Dendritic cell treated with granulocyte-macrophage colony-stimulating factor and Interleukin-4, amounts not matched to agents 40 ng/mL and 50 ng/mL, for 4 days (primary cell): ENCODE data around the gene TSPEAR.
A peak's percentile ranks its signal among the peaks of the same experiment; 100 is the strongest.
"Not testable (repeated sequence)": the region's sequence is repeated elsewhere in the genome, so short reads cannot be mapped to it uniquely, and the experiment has no call there.

Source experiments
- H3K27ac Mint-ChIP-seq: one replicate; pipeline ENCODE4 v1.8.0; 2022; ENCODE audit warnings: mild to moderate bottlenecking, mixed read lengths
- H3K27me3 Mint-ChIP-seq: one replicate; pipeline ENCODE4 v1.8.0; 2022; ENCODE audit warnings: mild to moderate bottlenecking, mixed read lengths
- H3K36me3 Mint-ChIP-seq: one replicate; pipeline ENCODE4 v1.8.0; 2022; ENCODE audit warnings: low read depth, mixed read lengths
- H3K4me1 Mint-ChIP-seq: one replicate; pipeline ENCODE4 v1.8.0; 2022; ENCODE audit warnings: low read depth, mixed read lengths
- H3K4me3 Mint-ChIP-seq: one replicate; pipeline ENCODE4 v1.8.0; 2022; ENCODE audit warnings: mild to moderate bottlenecking, moderate library complexity, mixed read lengths
- H3K9me3 Mint-ChIP-seq: one replicate; pipeline ENCODE4 v1.8.0; 2022; ENCODE audit warnings: mixed read lengths
- intact Hi-C: fragments of 100-400 bp; cut with micrococcal nuclease; formaldehyde crosslinking; loops from one replicate; pipeline ENCODE4 v1.15.0; 2022

Gene TSPEAR

GRCh38 chr21:44505673-44506278 lies 205.6 kb downstream of the TSPEAR start:
- intact Hi-C loops, result no loop called here
- peaks cover 19% of the 10 kb centered on the region for H3K4me1 Mint-ChIP-seq
- H3K4me3 Mint-ChIP-seq, result no peak overlapping the region
- H3K27ac Mint-ChIP-seq, result no peak overlapping the region
- peaks cover 43% of the 10 kb centered on the region for H3K27me3 Mint-ChIP-seq
- H3K9me3 Mint-ChIP-seq, result peaks cover 6% of the 10 kb centered on the region
- no peaks in the 10 kb centered on the region for H3K36me3 Mint-ChIP-seq

GRCh38 chr21:44503901-44504399 lies 207.4 kb downstream of the TSPEAR start:
- peak overlapping the region; percentile 42 for H3K27ac Mint-ChIP-seq
- H3K4me1 Mint-ChIP-seq, result peaks cover 9% of the 10 kb centered on the region
- H3K4me3 Mint-ChIP-seq, result no peak overlapping the region
- intact Hi-C loops, result no loop called here
- H3K36me3 Mint-ChIP-seq, result no peaks in the 10 kb centered on the region
- peaks cover 6% of the 10 kb centered on the region for H3K9me3 Mint-ChIP-seq
- H3K27me3 Mint-ChIP-seq, result peaks cover 30% of the 10 kb centered on the region

DNA sequence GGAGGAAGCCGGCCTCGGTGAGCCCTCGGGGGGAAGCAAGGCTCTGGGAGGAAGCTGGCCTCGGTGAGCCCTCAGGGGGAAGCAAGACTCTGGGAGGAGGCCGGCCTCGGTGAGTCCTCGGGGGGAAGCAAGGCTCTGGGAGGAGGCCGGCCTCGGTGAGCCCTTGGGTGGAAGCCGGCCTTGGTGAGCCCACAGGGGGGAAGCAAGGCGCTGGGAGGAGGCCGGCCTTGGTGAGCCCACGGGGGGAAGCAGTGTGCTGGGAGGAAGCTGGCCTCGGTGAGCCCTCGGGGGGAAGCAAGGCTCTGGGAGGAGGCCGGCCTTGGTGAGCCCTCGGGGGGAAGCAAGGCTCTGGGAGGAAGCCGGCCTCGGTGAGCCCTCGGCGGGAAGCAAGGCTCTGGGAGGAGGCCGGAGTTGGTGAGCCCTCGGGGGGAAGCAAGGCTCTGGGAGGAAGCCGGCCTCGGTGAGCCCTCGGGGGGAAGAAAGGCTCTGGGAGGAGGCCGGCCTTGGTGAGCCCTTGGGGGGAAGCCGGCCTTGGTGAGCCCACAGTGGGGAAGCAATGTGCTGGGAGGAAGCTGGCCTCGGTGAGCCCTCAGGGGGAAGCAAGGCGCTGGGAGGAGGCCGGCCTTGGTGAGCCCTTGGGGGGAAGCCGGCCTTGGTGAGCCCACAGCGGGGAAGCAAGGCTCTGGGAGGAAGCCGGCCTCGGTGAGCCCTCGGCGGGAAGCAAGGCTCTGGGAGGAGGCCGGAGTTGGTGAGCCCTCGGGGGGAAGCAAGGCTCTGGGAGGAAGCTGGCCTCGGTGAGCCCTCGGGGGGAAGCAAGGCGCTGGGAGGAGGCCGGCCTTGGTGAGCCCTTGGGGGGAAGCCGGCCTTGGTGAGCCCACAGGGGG lies 208.1 kb downstream of the TSPEAR start:
- H3K36me3 Mint-ChIP-seq, H3K4me1 Mint-ChIP-seq, H3K9me3 Mint-ChIP-seq, intact Hi-C loops, H3K4me3 Mint-ChIP-seq: not testable (repeated sequence)
- H3K27ac Mint-ChIP-seq, result peak overlapping the region; percentile 56
- peaks cover 26% of the 10 kb centered on the region for H3K27me3 Mint-ChIP-seq

DNA sequence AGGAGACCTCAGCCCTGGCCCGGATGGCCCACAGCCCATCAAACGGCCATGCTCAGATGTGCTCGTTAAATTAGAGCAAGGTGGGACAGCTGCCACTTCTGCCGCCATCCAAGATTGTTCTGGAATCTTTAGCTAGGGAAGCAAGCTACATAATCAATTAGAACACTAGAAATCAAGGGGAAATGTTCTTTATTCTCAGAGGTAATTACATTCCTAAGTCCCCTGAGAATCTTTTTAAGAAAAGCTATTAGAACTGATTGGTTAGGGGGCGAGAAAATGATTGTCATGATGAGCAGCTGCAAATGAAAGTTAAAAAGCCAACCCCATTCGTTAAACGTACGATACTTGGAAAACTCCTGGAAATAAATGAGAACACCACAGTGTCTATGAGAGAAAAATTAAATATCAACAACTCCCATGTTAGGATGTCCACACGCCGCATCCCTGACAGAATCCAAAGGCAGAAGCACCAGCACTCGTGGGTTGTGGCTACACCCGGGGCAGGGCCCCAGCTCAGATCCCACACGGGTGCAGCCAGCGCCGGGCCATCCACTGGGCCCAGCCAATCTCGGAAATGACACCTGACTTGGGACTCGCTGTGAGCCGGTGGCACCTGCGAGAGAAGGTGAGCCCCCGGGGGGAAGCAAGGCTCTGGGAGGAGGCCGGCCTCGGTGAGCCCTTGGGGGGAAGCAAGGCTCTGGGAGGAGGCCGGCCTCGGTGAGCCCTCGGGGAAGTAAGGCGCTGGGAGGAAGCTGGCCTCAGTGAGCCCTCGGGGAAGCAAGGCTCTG lies 209.0 kb downstream of the TSPEAR start:
- Mint-ChIP-seq H3K4me1 (peaks cover 15% of the 10 kb centered on the region), H3K9me3 (peaks cover 6% of the 10 kb centered on the region), H3K27me3 (peaks cover 27% of the 10 kb centered on the region), H3K4me3 (no peak overlapping the region), H3K36me3 (no peaks in the 10 kb centered on the region), H3K27ac (peak overlapping the region; percentile 56)
- intact Hi-C loops, result no loop called here

- peaks cover 6% of the 10 kb centered on the region for H3K9me3 Mint-ChIP-seq
- H3K4me1 Mint-ChIP-seq, result peaks cover 17% of the 10 kb centered on the region
- no peak overlapping the region for H3K27ac Mint-ChIP-seq
- H3K36me3 Mint-ChIP-seq, result no peaks in the 10 kb centered on the region
- intact Hi-C loops, result no loop called here
- H3K27me3 Mint-ChIP-seq, result peaks cover 36% of the 10 kb centered on the region
- H3K4me3 Mint-ChIP-seq, result no peak overlapping the region
Measured at GRCh38 chr21:44500111-44500510, 211.3 kb downstream of the TSPEAR start.

- Mint-ChIP-seq H3K27me3 (peaks cover 40% of the 10 kb centered on the region), H3K4me1 (peaks cover 17% of the 10 kb centered on the region), H3K4me3 (no peak overlapping the region), H3K27ac (no peak overlapping the region), H3K9me3 (peaks cover 6% of the 10 kb centered on the region), H3K36me3 (no peaks in the 10 kb centered on the region)
- intact Hi-C loops, result no loop called here
Measured at GRCh38 chr21:44499631-44500030, 211.7 kb downstream of the TSPEAR start.

DNA sequence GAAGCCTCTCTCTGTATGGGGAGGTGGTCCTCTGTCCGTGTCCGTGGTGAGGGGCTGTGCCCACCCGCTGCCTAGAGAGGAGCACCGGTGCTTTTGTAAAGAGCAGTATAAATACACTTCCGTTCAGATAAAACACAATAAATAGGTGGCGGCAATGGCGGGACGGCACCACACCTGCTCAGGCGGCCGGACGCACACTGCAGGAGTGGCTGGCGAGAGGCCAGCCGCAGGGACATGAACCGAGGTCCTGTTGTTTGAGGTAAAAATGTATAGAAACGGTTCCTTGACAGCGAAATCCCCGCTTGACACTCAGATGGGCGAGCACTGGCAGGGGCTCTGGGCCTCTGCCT lies 212.2 kb downstream of the TSPEAR start:
- no peaks in the 10 kb centered on the region for H3K36me3 Mint-ChIP-seq
- H3K27me3 Mint-ChIP-seq, result peaks cover 44% of the 10 kb centered on the region
- no peak overlapping the region for H3K27ac Mint-ChIP-seq
- intact Hi-C loops, result no loop called here
- no peak overlapping the region for H3K4me3 Mint-ChIP-seq
- peaks cover 5% of the 10 kb centered on the region for H3K9me3 Mint-ChIP-seq
- peaks cover 14% of the 10 kb centered on the region for H3K4me1 Mint-ChIP-seq

GRCh38 chr21:44498280-44499210 lies 212.8 kb downstream of the TSPEAR start:
- no peak overlapping the region for H3K4me3 Mint-ChIP-seq
- H3K27ac Mint-ChIP-seq, result no peak overlapping the region
- H3K27me3 Mint-ChIP-seq, result peaks cover 44% of the 10 kb centered on the region

GRCh38 chr21:44497703-44498126 lies 213.7 kb downstream of the TSPEAR start:
- peaks cover 7% of the 10 kb centered on the region for H3K36me3 Mint-ChIP-seq
- peaks cover 12% of the 10 kb centered on the region for H3K9me3 Mint-ChIP-seq
- peak overlapping the region; percentile 35 for H3K27ac Mint-ChIP-seq
- intact Hi-C loops, result no loop called here
- H3K4me1 Mint-ChIP-seq, result peaks cover 15% of the 10 kb centered on the region
- no peak overlapping the region for H3K4me3 Mint-ChIP-seq
- peaks cover 39% of the 10 kb centered on the region for H3K27me3 Mint-ChIP-seq

More at GRCh38 chr21:44498280-44499210, 212.8 kb downstream of the TSPEAR start:
- H3K4me1 Mint-ChIP-seq, result peaks cover 8% of the 10 kb centered on the region
- intact Hi-C loops, result no loop called here
- no peaks in the 10 kb centered on the region for H3K36me3 Mint-ChIP-seq
- peaks cover 4% of the 10 kb centered on the region for H3K9me3 Mint-ChIP-seq

DNA sequence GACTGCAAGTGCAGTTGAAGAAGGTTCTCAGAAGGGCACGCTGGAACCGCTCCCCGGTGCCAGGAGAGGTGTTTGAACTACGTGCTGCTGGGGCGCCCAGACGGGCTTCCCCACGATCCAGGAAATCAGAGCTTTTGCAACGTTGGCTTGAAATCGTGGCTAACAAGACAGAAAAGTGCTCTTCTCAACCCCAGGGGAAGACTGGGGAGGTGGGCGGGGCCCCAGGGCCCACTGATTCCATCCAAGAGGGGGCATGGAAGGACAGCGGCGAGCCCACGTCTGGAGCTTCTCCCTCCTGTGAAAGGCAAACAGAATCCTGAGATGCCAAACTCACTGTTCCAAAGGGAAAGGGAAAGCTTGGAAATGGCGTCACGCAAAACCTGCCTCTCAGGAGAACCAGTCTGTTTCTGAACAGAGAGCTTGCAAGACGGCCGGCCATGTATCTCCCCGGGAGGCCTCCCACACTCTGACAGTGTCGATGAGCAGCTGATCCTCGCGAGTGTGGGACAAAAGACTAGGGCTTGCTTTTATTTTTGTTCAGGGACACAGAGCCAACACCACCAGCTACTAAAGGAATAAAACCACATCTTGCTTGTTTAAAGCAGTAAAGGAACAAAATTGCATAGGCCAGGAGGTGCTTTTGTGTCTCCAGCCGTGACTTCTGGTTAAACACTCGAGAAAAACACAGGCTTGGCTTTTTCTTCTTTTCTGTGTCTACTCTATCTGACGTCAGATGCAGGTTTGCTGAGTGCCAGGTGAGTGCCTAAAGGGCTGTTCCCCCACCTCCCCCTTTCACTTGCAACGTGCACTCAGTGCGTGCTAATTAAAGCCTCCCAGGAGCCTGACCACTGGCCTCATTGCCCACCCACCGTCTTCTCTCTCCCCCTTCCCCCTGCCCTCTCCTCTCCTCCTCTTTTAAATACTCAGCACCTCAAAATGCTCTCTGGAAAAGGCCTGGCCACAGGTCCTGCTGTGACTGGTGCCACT lies 214.5 kb downstream of the TSPEAR start:
- H3K27me3 Mint-ChIP-seq, result peaks cover 34% of the 10 kb centered on the region
- intact Hi-C loops, result no loop called here
- peaks cover 21% of the 10 kb centered on the region for H3K9me3 Mint-ChIP-seq
- H3K4me1 Mint-ChIP-seq, result peaks cover 24% of the 10 kb centered on the region
- H3K27ac Mint-ChIP-seq, result peak overlapping the region; percentile 35
- no peak overlapping the region for H3K4me3 Mint-ChIP-seq
- H3K36me3 Mint-ChIP-seq, result peaks cover 16% of the 10 kb centered on the region

GRCh38 chr21:44495611-44496563 lies 215.5 kb downstream of the TSPEAR start:
- intact Hi-C loops, result no loop called here
- Mint-ChIP-seq H3K36me3 (peaks cover 19% of the 10 kb centered on the region), H3K9me3 (peaks cover 23% of the 10 kb centered on the region), H3K4me3 (no peak overlapping the region), H3K27ac (no peak overlapping the region), H3K4me1 (peaks cover 27% of the 10 kb centered on the region), H3K27me3 (peaks cover 34% of the 10 kb centered on the region)
